Fibroblast of mammary gland (primary cell): Measurements from ENCODE around the gene SKAP1.
"Not testable (repeated sequence)": the region's sequence is repeated elsewhere in the genome, so short reads cannot be mapped to it uniquely, and the experiment has no call there.

Source experiments
- DNase-seq: peaks from one replicate; pipeline ENCODE4 v3.0.0-alpha.2; 2010; ENCODE audit warnings: low read depth
- H3K4me3 ChIP-seq: 2 replicates; pipeline ENCODE4 v1.5.1; 2011; ENCODE audit warnings: low read depth, mild to moderate bottlenecking, low read length, moderate library complexity; ENCODE audit not compliant: control insufficient read depth
- TF ChIP-seq, protein P1 (sequence below): conservative IDR thresholded peaks from 2 replicates; pipeline ENCODE4 v1.5.1; 2011; ENCODE audit warnings: low read depth, low read length, inconsistent platforms; ENCODE audit not compliant: control insufficient read depth, insufficient read depth

SKAP1 gene

DNA sequence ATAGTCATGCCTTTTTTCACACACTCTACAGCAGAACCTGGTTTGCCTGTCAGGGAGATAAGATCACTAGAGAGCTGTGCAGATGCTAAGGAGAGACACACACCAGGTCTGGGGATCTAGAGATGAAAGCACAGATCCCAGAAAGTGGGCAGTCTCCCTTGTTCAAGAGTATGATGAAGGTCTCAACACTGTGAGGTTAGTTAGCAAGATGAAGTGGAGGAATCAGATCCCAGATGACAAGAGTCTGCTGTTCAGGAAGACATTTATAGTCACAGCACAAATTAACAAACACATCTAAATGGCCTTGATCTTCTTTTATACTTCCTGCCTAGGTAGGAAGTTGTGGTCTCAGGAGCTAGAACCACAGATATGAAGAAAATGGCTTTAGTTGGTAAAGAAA lies 23.4 kb upstream of the SKAP1 start:
- TF ChIP-seq, protein P1, sequence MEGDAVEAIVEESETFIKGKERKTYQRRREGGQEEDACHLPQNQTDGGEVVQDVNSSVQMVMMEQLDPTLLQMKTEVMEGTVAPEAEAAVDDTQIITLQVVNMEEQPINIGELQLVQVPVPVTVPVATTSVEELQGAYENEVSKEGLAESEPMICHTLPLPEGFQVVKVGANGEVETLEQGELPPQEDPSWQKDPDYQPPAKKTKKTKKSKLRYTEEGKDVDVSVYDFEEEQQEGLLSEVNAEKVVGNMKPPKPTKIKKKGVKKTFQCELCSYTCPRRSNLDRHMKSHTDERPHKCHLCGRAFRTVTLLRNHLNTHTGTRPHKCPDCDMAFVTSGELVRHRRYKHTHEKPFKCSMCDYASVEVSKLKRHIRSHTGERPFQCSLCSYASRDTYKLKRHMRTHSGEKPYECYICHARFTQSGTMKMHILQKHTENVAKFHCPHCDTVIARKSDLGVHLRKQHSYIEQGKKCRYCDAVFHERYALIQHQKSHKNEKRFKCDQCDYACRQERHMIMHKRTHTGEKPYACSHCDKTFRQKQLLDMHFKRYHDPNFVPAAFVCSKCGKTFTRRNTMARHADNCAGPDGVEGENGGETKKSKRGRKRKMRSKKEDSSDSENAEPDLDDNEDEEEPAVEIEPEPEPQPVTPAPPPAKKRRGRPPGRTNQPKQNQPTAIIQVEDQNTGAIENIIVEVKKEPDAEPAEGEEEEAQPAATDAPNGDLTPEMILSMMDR = no peak
- no peak for DNase-seq
- no peak overlapping the region for H3K4me3 ChIP-seq

DNA sequence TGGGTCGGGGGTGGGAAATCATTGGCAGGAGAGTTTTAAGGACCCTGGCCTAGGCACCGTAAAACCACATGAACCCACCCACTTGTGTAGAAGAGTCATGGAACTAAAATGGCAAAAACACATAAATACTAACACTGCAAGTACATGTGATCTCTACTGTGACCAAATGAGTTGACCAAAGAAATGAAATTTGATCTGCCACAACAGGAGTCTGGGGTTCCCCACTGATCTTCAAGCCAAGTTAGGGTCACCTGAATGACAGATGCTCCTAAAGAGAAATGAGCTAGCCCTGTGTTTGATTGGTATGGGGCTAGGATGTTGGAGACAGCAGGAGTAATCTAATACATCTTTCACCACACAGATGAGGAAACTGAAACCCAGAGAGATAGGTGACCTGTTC lies 21.5 kb upstream of the SKAP1 start:
- TF ChIP-seq, protein P1 = no peak
- no peak for DNase-seq
- H3K4me3 ChIP-seq = no peak overlapping the region

DNA sequence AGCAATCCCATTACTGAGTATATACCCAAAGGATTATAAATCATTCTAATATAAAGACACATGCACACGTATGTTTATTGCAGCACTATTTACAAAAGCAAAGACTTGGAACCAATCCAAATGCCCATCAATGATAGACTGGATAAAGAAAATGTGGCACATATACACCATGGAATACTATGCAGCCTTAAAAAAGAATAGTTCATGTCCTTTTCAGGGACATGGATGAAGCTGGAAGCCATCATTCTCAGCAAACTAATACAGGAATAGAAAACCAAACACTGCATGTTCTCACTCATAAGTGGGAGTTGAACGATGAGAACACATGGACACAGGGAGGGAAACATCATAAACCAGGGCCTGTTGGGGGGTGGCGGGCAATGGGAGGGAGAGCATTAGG lies 19.3 kb upstream of the SKAP1 start:
- not testable (repeated sequence) for DNase-seq, H3K4me3 ChIP-seq

DNA sequence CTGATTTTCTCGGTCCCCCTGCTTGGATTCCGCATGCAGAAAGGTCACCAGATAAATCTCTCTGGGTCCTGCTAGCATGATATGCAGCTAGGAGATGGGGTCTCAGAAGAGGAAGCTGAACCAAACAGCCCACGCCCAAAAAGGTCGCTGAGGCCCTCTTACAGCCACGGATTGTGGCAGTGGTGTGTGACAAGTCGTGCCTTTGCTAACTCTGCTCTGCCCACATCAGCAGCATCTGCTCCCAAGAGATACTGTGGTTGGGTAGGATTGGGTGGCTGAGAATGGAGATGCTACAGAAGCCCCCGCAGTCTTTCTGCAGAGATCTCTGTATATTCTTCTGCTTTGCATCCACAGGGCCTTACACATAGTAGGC lies 15.2 kb upstream of the SKAP1 start:
- TF ChIP-seq, protein P1 = no peak
- H3K4me3 ChIP-seq = no peak overlapping the region
- DNase-seq = no peak

DNA sequence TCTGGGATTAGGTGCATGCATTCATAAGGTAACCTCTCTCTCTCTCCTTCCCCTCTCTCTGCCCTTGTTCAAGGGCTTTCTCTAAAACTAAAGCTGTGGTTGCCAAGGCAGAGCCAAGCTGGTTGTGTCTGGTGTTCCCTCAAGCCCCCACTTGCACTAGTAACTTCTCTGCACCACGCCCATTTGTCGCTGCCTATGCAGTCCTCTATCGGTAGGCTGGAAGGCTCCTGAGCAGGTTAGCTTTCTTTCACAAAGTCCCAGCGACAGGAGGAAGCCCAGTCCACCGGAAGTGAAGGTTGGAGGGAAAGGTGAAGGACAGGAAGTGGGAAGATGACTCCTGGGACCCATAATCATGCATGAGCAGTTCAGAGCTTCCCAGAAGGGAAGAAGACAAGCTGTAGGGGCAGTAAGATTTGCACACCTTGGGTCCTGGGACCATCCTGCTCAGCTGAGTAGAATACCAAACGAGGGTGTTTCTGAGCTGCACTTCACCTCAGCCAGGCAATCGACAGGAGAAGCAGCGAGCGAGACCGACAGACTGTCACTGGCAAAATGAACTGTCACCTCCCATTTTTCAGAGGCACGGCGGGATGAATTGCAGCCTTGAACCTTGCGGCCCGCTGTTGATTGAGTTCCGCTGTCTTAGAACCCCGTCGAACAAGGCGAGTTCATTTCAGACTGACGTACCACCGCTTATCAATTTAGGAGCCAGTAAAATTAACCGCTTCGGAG lies 14.7 kb upstream of the SKAP1 start:
- TF ChIP-seq, protein P1 = no peak
- H3K4me3 ChIP-seq = no peak overlapping the region
- DNase-seq = no peak

DNA sequence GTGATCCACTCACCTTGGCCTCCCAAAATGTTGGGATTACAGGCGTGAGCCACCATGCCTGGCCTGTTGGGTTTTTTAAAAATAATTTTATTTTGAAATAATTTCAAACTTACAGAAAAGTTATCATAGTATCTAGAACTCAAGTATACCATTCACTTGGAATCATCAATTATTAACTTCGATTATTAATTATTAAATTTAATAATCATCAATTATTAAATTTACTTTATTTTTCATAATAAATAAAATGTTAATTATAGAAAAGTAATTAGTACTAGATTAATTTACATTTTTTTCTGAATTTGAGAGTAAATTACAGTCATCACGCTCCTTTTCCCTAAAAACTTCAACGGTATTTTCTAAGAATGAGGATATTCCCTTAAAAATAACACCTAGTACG lies 13.7 kb upstream of the SKAP1 start:
- TF ChIP-seq, protein P1 = no peak
- H3K4me3 ChIP-seq = no peak overlapping the region
- DNase-seq = no peak

DNA sequence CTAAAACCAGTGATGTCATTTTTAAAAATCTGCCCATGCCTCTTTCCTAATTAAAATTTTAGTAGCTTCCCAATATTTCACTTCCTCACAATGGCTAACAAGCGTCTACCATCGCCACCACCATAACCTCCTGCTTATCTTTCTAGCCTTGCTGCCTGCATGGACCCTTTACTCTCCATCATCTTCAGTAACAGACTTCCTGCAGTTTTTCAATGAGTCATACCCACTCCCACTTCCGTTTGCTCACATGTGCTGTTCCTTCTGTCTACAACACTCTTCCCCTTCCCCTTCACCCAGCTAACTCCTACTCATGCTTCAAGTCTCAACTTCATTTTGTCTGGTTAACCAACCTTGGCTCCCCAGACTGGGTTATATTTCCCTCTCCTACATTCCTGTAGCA lies 12.8 kb upstream of the SKAP1 start:
- TF ChIP-seq, protein P1 = no peak
- DNase-seq = peak; percentile 9
- no peak overlapping the region for H3K4me3 ChIP-seq
